ENCODE data around the gene SLC49A4. TPM values are rescaled to one million over a fixed set of nuclear protein-coding genes. Genes with fewer than 3 reads are reported as not detected.

The SLC49A4 gene
- polyA plus RNA-seq, 3 donors from 2014 or later: 2.3 to 3.6 (median 3.0) TPM

DNA sequence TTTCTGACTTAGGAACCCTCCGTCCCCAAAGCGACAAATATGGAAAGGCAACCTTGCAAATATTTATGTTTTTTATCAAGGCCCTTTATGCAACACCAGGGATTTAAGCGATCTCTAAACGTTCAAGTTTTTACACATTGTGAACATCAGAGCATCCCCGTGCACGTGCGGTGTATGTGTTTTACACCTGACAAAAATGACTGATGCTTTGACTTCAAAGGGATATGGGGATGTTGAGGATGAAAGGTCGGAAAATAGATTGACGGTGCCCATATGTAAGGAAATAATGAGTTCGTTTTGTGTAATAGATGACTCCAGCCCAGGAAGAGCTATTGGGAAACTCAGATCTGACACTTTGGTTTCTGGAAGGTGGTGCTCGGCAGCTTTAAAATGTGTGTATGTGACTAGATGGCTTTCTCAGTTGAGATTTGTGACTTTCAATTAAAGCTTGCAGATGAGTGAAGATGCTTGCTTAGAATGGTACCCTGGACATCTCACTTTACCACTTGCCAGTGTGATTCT is 866 bp downstream of the SLC49A4 start:
- no peak for DNase-seq
- H3K27ac Mint-ChIP-seq: peak overlapping the region in 5 of 6 donors; percentile 14 to 90 (median 84)
- H3K4me1 Mint-ChIP-seq: peaks cover 19 to 30% of the 10 kb centered on the region in 2 donors
- H3K36me3 Mint-ChIP-seq: no peaks in the 10 kb centered on the region
- peak overlapping the region; percentile 72 to 86 (median 82) for H3K4me3 Mint-ChIP-seq
- H3K9me3 Mint-ChIP-seq: no peaks in the 10 kb centered on the region
- peaks cover 5 to 13% (median 7%) of the 10 kb centered on the region in 3 donors for H3K27me3 Mint-ChIP-seq (ENCODE audit: low read depth in 3 of 3)

DNA sequence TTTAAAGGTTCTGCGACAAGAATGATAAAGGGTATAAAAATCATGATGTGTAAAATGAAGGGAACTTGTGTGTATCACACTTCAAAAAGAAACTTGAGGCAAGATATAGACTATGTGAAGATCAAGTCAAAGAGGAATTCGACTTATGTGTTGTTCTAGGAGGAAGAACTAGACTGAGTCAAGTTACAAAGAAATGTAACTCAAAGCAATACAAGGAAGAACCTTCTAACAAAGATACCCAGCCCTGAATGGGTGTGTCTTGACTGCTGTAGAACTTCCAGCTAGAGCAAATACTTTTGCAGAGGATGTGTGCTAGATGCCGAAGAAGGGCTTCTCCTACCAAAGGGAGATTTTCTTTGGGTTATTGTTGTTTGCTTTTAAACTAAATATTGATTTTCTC is 2.4 kb downstream of the SLC49A4 start:
- Mint-ChIP-seq H3K27ac (peak overlapping the region in 1 of 6 donors; percentile 10), H3K4me3 (no peak overlapping the region), H3K9me3 (no peaks in the 10 kb centered on the region), H3K27me3 (ENCODE audit: low read depth in 3 of 3) (peaks cover 5 to 13% (median 7%) of the 10 kb centered on the region in 3 donors), H3K36me3 (peaks cover 0 to under 1% (median 0%) of the 10 kb centered on the region in 3 donors), H3K4me1 (peaks cover 19 to 30% of the 10 kb centered on the region in 2 donors)
- no peak for DNase-seq

GRCh38 chr3:122799322-122799721 is 4.5 kb downstream of the SLC49A4 start:
- no peaks in the 10 kb centered on the region for H3K9me3 Mint-ChIP-seq
- H3K27me3 Mint-ChIP-seq (ENCODE audit: low read depth in 3 of 3): peaks cover 0 to 4% (median 1%) of the 10 kb centered on the region in 3 donors
- no peak overlapping the region for H3K27ac Mint-ChIP-seq
- no peak for DNase-seq
- peaks cover 0 to 10% (median 4%) of the 10 kb centered on the region in 3 donors for H3K36me3 Mint-ChIP-seq
- H3K4me3 Mint-ChIP-seq: no peak overlapping the region
- H3K4me1 Mint-ChIP-seq: peaks cover 21 to 36% of the 10 kb centered on the region in 2 donors

DNA sequence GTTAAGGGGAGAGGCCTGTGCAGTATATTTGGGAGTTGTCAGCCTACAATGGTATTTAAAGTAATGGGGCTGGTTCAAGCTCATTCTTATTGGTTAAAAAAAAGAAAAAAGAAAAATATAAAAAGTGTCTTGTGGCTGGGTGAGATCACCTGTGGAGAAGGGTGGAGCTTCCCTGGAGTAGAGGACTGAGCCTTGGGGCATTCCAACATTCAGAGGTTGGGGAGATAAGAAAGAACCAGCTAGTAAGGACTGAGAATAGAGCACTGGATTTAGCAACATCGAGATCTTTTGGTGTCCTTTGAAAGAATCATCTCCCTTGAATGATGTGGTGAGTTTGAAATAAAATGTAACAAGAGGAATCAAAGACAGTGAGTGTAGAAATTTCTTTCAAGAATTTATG is 5.2 kb downstream of the SLC49A4 start:
- Mint-ChIP-seq H3K9me3 (no peaks in the 10 kb centered on the region), H3K36me3 (peaks cover 0 to 10% (median 4%) of the 10 kb centered on the region in 3 donors), H3K4me1 (peaks cover 21 to 31% of the 10 kb centered on the region in 2 donors), H3K4me3 (no peak overlapping the region), H3K27me3 (ENCODE audit: low read depth in 3 of 3) (peaks cover 0 to 1% (median 0%) of the 10 kb centered on the region in 3 donors), H3K27ac (no peak overlapping the region)
- DNase-seq: no peak

DNA sequence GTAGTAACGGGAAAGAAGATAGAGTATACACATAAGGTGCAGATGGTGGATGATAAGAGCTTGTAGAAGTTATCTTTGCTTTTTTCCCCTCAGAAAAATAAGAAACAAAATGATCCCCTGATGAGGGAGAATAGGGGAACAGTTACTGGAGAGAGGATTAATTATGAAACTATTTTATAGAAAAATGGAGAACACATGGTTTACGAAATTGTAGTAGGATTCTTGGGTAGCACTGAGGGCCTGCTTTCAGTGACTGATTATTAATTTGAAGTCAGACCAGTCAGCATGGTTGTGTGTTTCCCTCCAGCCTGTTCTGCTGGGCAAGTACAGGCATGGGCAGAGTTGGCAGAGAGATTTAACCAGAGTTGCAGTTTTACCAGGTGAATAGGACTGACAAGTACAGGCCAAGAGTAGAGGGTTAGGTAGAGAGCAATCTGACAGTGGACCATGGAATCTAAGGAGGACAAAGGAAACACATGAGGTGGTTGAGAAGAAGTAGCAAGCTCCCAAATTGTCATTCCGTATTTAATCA is 5.9 kb downstream of the SLC49A4 start:
- H3K27ac Mint-ChIP-seq: no peak overlapping the region
- DNase-seq: no peak
- peaks cover 18 to 27% of the 10 kb centered on the region in 2 donors for H3K4me1 Mint-ChIP-seq
- no peak overlapping the region for H3K4me3 Mint-ChIP-seq
- H3K27me3 Mint-ChIP-seq (ENCODE audit: low read depth in 3 of 3): peaks cover 0 to under 1% (median 0%) of the 10 kb centered on the region in 3 donors
- H3K9me3 Mint-ChIP-seq: no peaks in the 10 kb centered on the region
- H3K36me3 Mint-ChIP-seq: peaks cover 0 to 10% (median 4%) of the 10 kb centered on the region in 3 donors

- Mint-ChIP-seq H3K27me3 (ENCODE audit: low read depth in 3 of 3) (no peaks in the 10 kb centered on the region), H3K4me3 (no peak overlapping the region), H3K4me1 (peaks cover 2 to 13% of the 10 kb centered on the region in 2 donors), H3K36me3 (peaks cover 5 to 13% (median 8%) of the 10 kb centered on the region in 3 donors), H3K27ac (no peak overlapping the region), H3K9me3 (no peaks in the 10 kb centered on the region)
- no peak for DNase-seq
These were observed 7.5 kb downstream of the SLC49A4 start for GRCh38 chr3:122802323-122802722.

GRCh38 chr3:122803977-122804376 is 9.1 kb downstream of the SLC49A4 start:
- DNase-seq: no peak
- Mint-ChIP-seq H3K27me3 (ENCODE audit: low read depth in 3 of 3) (peaks cover 0 to 4% (median 0%) of the 10 kb centered on the region in 3 donors), H3K4me1 (peaks cover 2 to 12% of the 10 kb centered on the region in 2 donors), H3K9me3 (no peaks in the 10 kb centered on the region), H3K27ac (peak overlapping the region in 1 of 6 donors; percentile 41), H3K4me3 (no peak overlapping the region), H3K36me3 (peaks cover 12 to 25% (median 21%) of the 10 kb centered on the region in 3 donors)

GRCh38 chr3:122810734-122811133 is 15.9 kb downstream of the SLC49A4 start:
- H3K36me3 Mint-ChIP-seq: peaks cover 12 to 31% (median 30%) of the 10 kb centered on the region in 3 donors
- H3K4me3 Mint-ChIP-seq: no peak overlapping the region
- H3K4me1 Mint-ChIP-seq: no peaks in the 10 kb centered on the region
- H3K27ac Mint-ChIP-seq: no peak overlapping the region
- H3K27me3 Mint-ChIP-seq (ENCODE audit: low read depth in 3 of 3): peaks cover 0 to 4% (median 2%) of the 10 kb centered on the region in 3 donors
- no peaks in the 10 kb centered on the region for H3K9me3 Mint-ChIP-seq
- DNase-seq: no peak

DNA sequence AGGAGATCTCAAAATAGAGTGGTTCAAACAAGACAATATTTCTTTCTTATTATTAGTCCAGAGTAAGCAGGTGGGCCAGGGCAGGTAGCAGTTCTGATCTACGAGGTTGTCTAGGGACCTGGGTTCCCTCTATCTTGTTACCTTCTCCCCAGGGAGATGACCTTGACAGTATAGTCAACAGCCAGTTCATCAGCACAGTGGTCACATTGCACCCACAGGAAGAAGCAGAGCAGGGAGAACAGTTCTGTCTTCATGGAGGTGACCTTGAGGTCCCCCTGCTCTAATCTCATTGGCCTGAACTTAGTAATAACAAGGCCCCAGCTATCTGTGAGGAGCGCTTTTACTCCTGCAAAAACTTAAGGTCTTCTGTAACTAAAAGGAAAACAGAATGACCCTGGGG is 21.7 kb downstream of the SLC49A4 start:
- Mint-ChIP-seq H3K4me1 (no peaks in the 10 kb centered on the region), H3K27ac (no peak overlapping the region), H3K36me3 (peaks cover 6 to 28% (median 16%) of the 10 kb centered on the region in 3 donors), H3K9me3 (no peaks in the 10 kb centered on the region), H3K4me3 (no peak overlapping the region), H3K27me3 (ENCODE audit: low read depth in 3 of 3) (peaks cover 0 to 2% (median 0%) of the 10 kb centered on the region in 3 donors)
- no peak for DNase-seq

DNA sequence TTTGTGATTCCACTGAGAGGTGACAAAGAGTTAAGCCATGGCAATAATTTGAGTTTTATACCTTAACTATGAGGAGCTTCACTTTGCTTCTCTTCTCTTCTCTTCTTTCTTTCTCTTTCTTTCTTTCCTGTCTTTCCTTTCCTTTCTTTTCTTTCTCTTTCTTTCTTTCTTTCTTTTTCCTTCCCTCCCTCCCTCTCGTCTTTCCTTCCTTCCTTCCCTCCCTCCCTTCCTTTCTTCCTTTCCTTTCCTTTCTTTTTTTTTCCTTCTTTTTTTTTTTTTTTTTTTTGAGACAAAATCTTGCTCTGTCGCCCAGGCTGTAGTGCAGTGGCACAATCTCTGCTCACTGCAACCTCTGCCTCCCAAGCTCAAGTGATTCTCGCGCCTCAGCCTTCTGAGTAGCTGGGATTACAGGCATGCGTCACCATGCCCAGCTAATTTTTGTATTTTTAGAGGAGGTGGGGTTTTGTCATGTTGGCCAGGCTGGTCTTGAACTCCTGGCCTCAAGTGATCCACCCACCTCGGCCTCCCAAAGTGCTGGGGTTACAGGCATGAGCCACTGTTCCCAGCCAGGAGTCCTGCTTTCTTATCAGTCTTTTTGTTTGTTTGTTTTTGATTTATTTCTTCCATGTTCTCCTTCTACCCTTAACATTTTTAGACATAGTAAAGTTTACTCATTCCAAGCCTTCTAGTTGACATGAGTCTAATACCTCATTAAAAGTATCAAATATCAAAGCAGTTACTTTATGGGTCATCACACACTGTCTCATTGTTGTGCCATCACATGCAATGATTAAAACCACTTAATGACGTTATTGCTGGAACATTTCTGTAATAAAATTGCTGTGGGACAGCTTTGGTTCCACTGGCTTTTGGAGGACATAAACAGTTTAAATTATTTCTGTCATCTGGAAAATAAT is 29.9 kb downstream of the SLC49A4 start:
- peaks cover 0 to 3% (median 2%) of the 10 kb centered on the region in 3 donors for H3K27me3 Mint-ChIP-seq (ENCODE audit: low read depth in 3 of 3)
- H3K4me1 Mint-ChIP-seq: no peaks in the 10 kb centered on the region
- H3K27ac Mint-ChIP-seq: no peak overlapping the region
- H3K36me3 Mint-ChIP-seq: peaks cover 15 to 20% (median 17%) of the 10 kb centered on the region in 3 donors
- H3K4me3 Mint-ChIP-seq: no peak overlapping the region
- no peaks in the 10 kb centered on the region for H3K9me3 Mint-ChIP-seq
- DNase-seq: no peak

DNA sequence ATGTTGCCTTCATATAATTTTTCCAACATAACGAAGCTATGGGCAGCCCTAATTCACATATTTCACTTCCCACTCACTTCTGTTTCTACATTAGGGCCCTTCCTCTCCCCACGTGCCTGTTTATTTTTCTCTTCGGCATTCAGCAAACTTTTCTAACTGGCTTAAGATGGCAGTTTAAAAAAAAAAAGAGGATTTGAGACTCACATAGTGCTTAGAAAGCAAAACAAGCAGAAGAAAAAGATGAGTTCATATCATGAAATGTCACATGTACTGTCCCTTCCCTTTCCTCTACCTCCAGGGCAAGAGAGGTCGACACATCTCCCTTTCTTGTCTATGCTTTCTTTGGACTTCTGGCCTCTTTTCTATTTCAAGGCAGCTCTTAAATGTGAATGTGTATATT is 30.6 kb downstream of the SLC49A4 start:
- Mint-ChIP-seq H3K36me3 (peaks cover 16 to 21% (median 17%) of the 10 kb centered on the region in 3 donors), H3K27me3 (ENCODE audit: low read depth in 3 of 3) (peaks cover 0 to 3% (median 2%) of the 10 kb centered on the region in 3 donors), H3K4me3 (no peak overlapping the region), H3K4me1 (no peaks in the 10 kb centered on the region), H3K27ac (no peak overlapping the region), H3K9me3 (no peaks in the 10 kb centered on the region)
- no peak for DNase-seq

GRCh38 chr3:122826278-122826677 is 31.4 kb downstream of the SLC49A4 start:
- H3K4me1 Mint-ChIP-seq: no peaks in the 10 kb centered on the region
- peaks cover 16 to 23% (median 17%) of the 10 kb centered on the region in 3 donors for H3K36me3 Mint-ChIP-seq
- no peak for DNase-seq
- no peak overlapping the region for H3K4me3 Mint-ChIP-seq
- H3K27me3 Mint-ChIP-seq (ENCODE audit: low read depth in 3 of 3): peaks cover 0 to 3% (median 2%) of the 10 kb centered on the region in 3 donors
- H3K27ac Mint-ChIP-seq: no peak overlapping the region
- no peaks in the 10 kb centered on the region for H3K9me3 Mint-ChIP-seq

DNA sequence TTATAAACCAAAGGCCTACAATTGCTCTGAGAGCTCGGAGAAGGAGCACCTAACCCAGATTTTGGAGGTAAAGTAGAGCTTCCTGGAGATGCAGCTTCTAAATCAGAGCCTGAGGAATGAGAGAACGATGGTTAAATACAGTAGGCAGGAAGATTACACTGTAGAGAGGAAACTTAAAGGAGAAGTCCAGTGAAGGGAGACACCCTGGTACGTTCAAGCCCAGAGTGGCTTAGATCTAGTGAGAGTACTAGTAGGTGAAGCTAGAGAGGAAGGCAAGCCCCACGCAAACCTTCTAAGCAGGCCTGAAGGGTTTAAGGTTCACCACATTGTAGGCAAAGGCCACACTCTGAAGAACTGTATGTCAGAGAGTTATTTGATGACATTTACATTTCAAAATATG is 33.4 kb downstream of the SLC49A4 start:
- Mint-ChIP-seq H3K9me3 (no peaks in the 10 kb centered on the region), H3K27ac (no peak overlapping the region), H3K4me1 (no peaks in the 10 kb centered on the region), H3K36me3 (peaks cover 17 to 25% (median 19%) of the 10 kb centered on the region in 3 donors), H3K27me3 (ENCODE audit: low read depth in 3 of 3) (peaks cover 0 to 2% (median 0%) of the 10 kb centered on the region in 3 donors), H3K4me3 (no peak overlapping the region)
- no peak for DNase-seq

GRCh38 chr3:122835590-122835989 is 40.7 kb downstream of the SLC49A4 start:
- Mint-ChIP-seq H3K9me3 (no peaks in the 10 kb centered on the region), H3K27ac (no peak overlapping the region), H3K27me3 (ENCODE audit: low read depth in 3 of 3) (peaks cover 0 to 1% (median 0%) of the 10 kb centered on the region in 3 donors), H3K4me1 (no peaks in the 10 kb centered on the region), H3K4me3 (no peak overlapping the region), H3K36me3 (peaks cover 24 to 30% (median 28%) of the 10 kb centered on the region in 3 donors)
- no peak for DNase-seq
